BJ (cell line): Measurements from ENCODE around the gene MYH11. TPM values are rescaled to one million over a fixed set of nuclear protein-coding genes. Genes with fewer than 3 reads are reported as not detected.

Source experiments
- CTCF ChIA-PET: fragments of 350-600 bp; formaldehyde crosslinking; extraction: SDS; loops from one replicate; lab custom pipeline; 2021; ENCODE audit warnings: antibody characterized with exemption, inconsistent platforms; lab: Yijun Ruan, JAX
- POLR2A ChIA-PET: fragments of 300-600 bp; sonication (Branson Sonifier 250); formaldehyde crosslinking; extraction: SDS; loops from one replicate; lab custom pipeline; 2021; ENCODE audit warnings: antibody characterized with exemption; lab: Charles Lee
- DNase-seq: peaks from one replicate; pipeline ENCODE4 v3.0.0-alpha.2; 2011; ENCODE audit warnings: low read depth
- H3K27me3 ChIP-seq: 2 replicates; pipeline ENCODE4 v1.6.0; 2011; ENCODE audit warnings: low read length; ENCODE audit not compliant: control insufficient read depth, insufficient read depth
- H3K36me3 ChIP-seq: 2 replicates; pipeline ENCODE4 v1.5.1; 2011; ENCODE audit warnings: low read length; ENCODE audit not compliant: control insufficient read depth, insufficient read depth
- H3K4me3 ChIP-seq: 2 replicates; pipeline ENCODE4 v1.5.1; 2011; ENCODE audit warnings: low read depth, mild to moderate bottlenecking, control low read depth, low read length
- CTCF ChIP-seq: IDR thresholded peaks from 2 replicates; pipeline ENCODE4 v1.5.1; 2011; ENCODE audit warnings: low read depth, mild to moderate bottlenecking, control low read depth, inconsistent platforms, low read length, moderate library complexity; ENCODE audit not compliant: insufficient read depth
- polyA plus RNA-seq: library from polyadenylated mRNA; depleted of rRNA; stranded (reverse); fragments of >200 nt; gene quantifications from 2 replicates; pipeline ENCODE4 v1.2.3, GENCODE V29; 2011

The MYH11 gene
- polyA plus RNA-seq, 1 experiment = 0.27 TPM

DNA sequence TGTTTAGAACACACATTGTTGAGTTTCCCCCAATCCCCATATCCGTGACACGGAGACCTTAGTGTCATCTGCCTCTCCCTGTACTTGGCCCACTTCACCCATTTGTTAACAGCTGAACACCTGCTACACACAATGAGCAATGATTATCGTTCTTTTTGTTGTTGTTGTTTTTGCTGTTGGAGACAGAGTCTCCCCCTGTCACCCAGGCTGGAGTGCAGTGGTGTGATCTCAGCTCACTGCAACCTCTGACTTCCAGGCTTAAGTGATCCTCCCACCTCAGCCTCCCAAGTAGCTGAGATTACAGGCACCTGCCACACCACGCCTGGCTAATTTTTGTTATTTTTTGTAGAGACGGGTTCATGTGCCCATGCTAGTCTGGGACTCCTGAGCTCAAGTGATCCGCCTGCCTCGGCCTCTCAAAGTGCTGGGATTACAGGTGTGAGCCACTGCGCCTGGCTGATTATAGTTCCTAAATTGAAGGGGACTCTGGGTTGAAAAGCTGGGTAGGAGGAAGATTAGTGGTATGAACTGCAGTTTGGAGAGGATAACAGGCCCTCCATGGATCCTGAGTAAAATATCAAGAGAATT is 185.2 kb downstream of the MYH11 start:
- ChIA-PET POLR2A (no interaction called here), CTCF (interaction anchor here (1.1 to 1.7 kb wide), 4 partner anchors 12 to 32 kb away, joined by 3 to 5 read pairs (median 3); no protein-coding TSS in a partner anchor)
- H3K27me3 ChIP-seq = no peaks in the 10 kb centered on the region
- peaks cover 10% of the 10 kb centered on the region for H3K36me3 ChIP-seq
- H3K4me3 ChIP-seq = no peak overlapping the region
- TF ChIP-seq CTCF = no peak
- no peak for DNase-seq

DNA sequence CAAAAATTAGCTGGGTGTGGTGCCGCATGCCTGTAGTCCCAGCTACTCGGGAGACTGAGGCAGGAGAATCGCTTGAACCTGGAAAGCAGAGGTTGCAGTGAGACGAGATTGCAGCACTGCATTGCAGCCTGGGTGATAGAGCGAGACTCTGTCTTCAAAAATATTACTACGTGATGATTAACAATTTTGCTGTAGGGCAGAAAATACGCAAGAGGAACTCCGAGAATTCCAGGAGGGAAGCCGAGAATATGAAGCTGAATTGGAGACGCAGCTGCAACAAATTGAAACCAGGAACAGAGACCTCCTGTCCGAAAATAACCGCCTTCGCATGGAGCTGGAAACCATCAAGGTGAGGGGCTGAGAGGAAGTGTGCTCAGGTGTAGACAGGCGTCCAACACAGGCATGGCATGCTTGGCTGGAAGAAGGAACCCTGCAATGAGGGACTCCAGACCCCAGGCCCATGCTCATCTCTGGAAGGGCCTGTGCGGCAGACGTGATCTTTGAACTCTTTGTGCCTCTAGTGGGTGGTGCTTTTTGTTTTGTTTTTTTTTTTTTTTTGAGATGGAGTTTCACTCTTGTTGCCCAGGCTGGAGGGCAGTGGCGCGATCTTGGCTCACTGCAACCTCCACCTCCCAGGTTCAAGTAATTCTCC is 189.6 kb downstream of the MYH11 start:
- POLR2A ChIA-PET = no interaction called here
- Histone ChIP-seq H3K4me3 (no peak overlapping the region), H3K27me3 (no peaks in the 10 kb centered on the region), H3K36me3 (peaks cover 9% of the 10 kb centered on the region)
- DNase-seq = no peak
- no peak for TF ChIP-seq CTCF
- CTCF ChIA-PET = interaction anchor here (0.6 to 1.9 kb wide), 3 partner anchors 10 to 76 kb away, joined by 3 to 6 read pairs (median 3); no protein-coding TSS in a partner anchor

DNA sequence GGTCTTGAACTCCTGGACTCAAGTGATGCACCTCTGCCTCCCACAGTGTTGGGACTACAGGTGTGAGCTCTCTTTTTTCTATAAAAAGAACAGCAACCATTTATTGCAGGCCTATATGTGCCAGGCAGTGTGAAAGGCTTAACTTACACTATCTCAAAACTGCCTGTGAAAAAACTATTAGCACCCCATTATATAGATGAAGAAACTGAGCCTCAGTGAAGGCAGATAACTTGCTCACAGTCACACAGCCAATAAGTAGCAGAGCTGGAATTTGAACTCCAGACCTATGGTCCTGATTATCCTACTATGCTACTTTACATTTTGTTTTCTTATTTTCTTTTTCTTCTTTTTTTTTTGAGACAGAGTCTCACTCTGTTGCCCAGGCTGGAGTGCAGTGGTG is 191.7 kb downstream of the MYH11 start:
- H3K27me3 ChIP-seq = no peaks in the 10 kb centered on the region
- POLR2A ChIA-PET = no interaction called here
- TF ChIP-seq CTCF = no peak
- CTCF ChIA-PET = interaction anchor here (1.9 kb wide), 1 partner anchor 8 kb away, joined by 6 read pairs; no protein-coding TSS in a partner anchor
- H3K4me3 ChIP-seq = no peak overlapping the region
- no peak for DNase-seq
- H3K36me3 ChIP-seq = peaks cover 9% of the 10 kb centered on the region

DNA sequence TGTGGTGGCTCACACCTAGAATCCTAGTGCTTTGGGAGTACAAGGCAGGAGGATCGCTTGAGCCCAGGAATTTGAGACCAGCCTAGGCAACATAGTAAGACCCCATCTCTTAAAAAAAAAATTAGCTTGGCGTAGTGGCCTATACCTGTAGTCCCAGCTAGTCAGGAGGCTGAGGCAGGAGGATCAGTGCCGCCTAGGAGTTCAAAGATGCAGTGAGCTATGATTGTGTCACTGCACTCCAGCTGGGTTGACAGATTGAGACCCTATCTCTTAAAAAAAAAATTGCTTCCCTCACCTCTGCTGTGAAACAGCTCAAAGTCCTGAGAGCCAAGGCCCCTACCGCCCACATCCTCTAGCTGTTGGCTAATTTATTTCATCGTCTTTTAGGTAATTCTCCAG is 196.6 kb downstream of the MYH11 start:
- no peak for DNase-seq
- TF ChIP-seq CTCF = no peak
- ChIA-PET POLR2A (no interaction called here), CTCF (interaction anchor here (3.3 kb wide), 1 partner anchor 17 kb away, joined by 10 read pairs; the partner anchor contains the start of gene MARF1)
- Histone ChIP-seq H3K36me3 (no peaks in the 10 kb centered on the region; the same call in 1 of the 2 replicates), H3K27me3 (no peaks in the 10 kb centered on the region), H3K4me3 (no peak overlapping the region)

DNA sequence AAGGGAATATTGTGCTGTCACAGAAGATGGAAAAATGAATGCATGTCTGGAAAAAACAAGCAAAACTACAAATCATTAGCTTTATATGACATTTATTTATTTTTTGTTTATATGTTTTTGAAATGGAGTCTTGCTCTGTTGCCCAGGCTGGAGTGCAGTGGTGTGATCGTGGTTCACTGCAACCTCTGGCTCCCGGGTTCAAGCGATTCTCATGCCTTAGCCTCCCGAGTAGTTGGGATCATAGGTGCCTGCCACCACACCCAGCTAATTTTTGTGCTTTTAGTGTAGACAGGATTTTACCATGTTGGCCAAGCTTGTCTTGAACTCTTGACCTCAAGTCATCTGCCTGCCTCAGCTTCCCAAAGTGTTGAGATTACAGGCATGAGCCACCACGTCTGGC is 198.3 kb downstream of the MYH11 start:
- no peak for TF ChIP-seq CTCF
- CTCF ChIA-PET = interaction anchor here (1.0 to 1.1 kb wide), 2 partner anchors 10 to 231 kb away, joined by 3 read pairs; no protein-coding TSS in a partner anchor
- H3K4me3 ChIP-seq = no peak overlapping the region
- no peaks in the 10 kb centered on the region; the same call in 1 of the 2 replicates for H3K36me3 ChIP-seq
- DNase-seq = no peak
- H3K27me3 ChIP-seq = no peaks in the 10 kb centered on the region
- POLR2A ChIA-PET = no interaction called here
